Skeletal muscle tissue (tissue), 4 donors: Measurements from ENCODE around the gene TOR2A. TPM values are rescaled to one million over a fixed set of nuclear protein-coding genes. Genes with fewer than 3 reads are reported as not detected.

ENCODE experiments used
- H3K27ac ChIP-seq: one replicate; pipeline ENCODE4 v1.7.0; 2013; ENCODE audit warnings: mild to moderate bottlenecking, low read depth, low read length, inconsistent platforms
- H3K27me3 ChIP-seq, 3 donors: one replicate each; pipeline ENCODE4 v1.7.0; 2013; ENCODE audit warnings: low read length in 3 of 3; ENCODE audit not compliant: control insufficient read depth in 3 of 3, insufficient read depth in 3 of 3
- H3K36me3 ChIP-seq, 3 donors: one replicate each; pipeline ENCODE4 v1.7.0; 2013; ENCODE audit warnings: low read length in 3 of 3; ENCODE audit not compliant: control insufficient read depth in 3 of 3, insufficient read depth in 3 of 3
- H3K4me1 ChIP-seq, 3 donors: one replicate each; pipeline ENCODE4 v1.7.0; 2013; ENCODE audit warnings: low read length in 3 of 3, mild to moderate bottlenecking in 3 of 3; ENCODE audit not compliant: control insufficient read depth in 3 of 3, insufficient read depth in 3 of 3
- H3K4me3 ChIP-seq, 3 donors: one replicate each; pipeline ENCODE4 v1.7.0; 2013; ENCODE audit warnings: low read length in 3 of 3
- H3K9ac ChIP-seq, 3 donors: one replicate each; pipeline ENCODE4 v1.7.0; 2013; ENCODE audit warnings: low read length in 3 of 3, mild to moderate bottlenecking in 3 of 3, moderate library complexity in 2 of 3, low read depth in 1 of 3
- H3K9me3 ChIP-seq, 3 donors: one replicate each; pipeline ENCODE4 v1.7.0; 2013; ENCODE audit warnings: low read length in 3 of 3; ENCODE audit not compliant: control insufficient read depth in 3 of 3
- total RNA-seq: library from RNA; depleted of rRNA; stranded (reverse); fragments of >200 nt; gene quantifications from one replicate; pipeline ENCODE4 v1.2.3, GENCODE V29; 2014
- donor health status: Osteomylitis.

TOR2A gene
- total RNA-seq, 1 donor from 2014 or later, result 2.6 TPM

DNA sequence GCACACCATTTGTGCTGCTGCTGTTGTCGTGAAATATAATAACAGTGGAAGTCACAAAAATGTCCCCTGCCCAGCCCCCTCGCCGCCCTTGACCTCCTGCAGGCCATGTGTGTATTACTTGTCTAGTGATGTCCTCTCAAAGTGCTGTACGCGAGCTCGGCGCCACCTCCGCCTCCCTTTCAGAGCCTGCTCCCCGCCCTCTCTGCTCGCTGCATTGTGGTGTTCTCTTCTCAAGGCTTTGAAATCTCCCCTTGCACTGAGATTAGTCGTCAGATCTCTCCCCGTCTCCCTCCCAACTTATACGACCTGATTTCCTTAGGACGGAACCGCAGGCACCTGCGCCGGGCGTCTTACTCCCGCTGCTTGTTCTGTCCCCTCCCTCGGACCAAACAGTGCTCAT is 43.0 kb downstream of the TOR2A start:
- Histone ChIP-seq H3K27ac (no peak overlapping the region), H3K4me1 (no peaks in the 10 kb centered on the region), H3K9ac (no peak overlapping the region), H3K4me3 (no peak overlapping the region), H3K9me3 (no peaks in the 10 kb centered on the region), H3K27me3 (no peaks in the 10 kb centered on the region), H3K36me3 (peaks cover 8 to 27% (median 16%) of the 10 kb centered on the region in 3 donors)

- peaks cover 8 to 27% (median 16%) of the 10 kb centered on the region in 3 donors for H3K36me3 ChIP-seq
- no peaks in the 10 kb centered on the region for H3K9me3 ChIP-seq
- peaks cover 0 to 7% (median 7%) of the 10 kb centered on the region in 3 donors for H3K4me1 ChIP-seq
- no peak overlapping the region for H3K27ac ChIP-seq
- H3K9ac ChIP-seq, result no peak overlapping the region
- H3K4me3 ChIP-seq, result no peak overlapping the region
- no peaks in the 10 kb centered on the region for H3K27me3 ChIP-seq
Observed at GRCh38 chr9:127690735-127691134, 44.4 kb downstream of the TOR2A start.

DNA sequence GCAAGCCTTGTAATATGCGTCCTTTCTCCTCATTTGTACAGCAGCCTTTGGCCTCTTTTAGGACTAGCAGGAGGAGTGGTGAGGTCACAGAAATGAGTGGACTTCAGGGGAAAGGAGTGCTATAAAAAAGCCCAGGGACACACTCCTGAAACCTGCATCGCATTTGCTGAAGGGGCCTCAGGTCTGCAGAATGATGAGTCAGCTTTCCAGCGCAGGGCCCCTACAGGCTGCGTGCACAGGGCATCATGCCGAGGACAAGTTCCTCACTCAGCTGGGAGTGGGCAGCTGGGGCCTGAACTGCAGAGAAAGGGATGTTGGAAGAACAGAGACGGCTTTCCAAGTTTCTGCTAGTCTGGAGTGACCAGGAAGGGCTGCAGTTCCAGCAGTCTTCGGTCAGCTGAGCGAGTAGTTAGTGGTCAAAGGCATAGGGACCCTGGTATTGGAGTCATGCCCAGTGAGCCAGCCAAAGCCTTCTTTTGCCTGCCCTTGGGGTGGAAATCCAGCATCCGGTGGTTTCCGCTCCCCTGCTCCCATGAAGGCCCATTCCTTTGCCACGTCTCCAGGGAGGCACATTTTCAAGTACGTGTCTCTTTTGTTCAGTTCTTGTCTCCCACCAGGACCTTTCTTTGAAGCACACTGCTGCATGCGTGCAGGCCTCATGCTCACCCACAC is 45.6 kb downstream of the TOR2A start:
- peaks cover 0 to 7% (median 7%) of the 10 kb centered on the region in 3 donors for H3K4me1 ChIP-seq
- no peak overlapping the region for H3K27ac ChIP-seq
- no peaks in the 10 kb centered on the region for H3K9me3 ChIP-seq
- no peaks in the 10 kb centered on the region for H3K27me3 ChIP-seq
- H3K9ac ChIP-seq, result no peak overlapping the region
- H3K36me3 ChIP-seq, result peaks cover 8 to 27% (median 20%) of the 10 kb centered on the region in 3 donors
- H3K4me3 ChIP-seq, result no peak overlapping the region

DNA sequence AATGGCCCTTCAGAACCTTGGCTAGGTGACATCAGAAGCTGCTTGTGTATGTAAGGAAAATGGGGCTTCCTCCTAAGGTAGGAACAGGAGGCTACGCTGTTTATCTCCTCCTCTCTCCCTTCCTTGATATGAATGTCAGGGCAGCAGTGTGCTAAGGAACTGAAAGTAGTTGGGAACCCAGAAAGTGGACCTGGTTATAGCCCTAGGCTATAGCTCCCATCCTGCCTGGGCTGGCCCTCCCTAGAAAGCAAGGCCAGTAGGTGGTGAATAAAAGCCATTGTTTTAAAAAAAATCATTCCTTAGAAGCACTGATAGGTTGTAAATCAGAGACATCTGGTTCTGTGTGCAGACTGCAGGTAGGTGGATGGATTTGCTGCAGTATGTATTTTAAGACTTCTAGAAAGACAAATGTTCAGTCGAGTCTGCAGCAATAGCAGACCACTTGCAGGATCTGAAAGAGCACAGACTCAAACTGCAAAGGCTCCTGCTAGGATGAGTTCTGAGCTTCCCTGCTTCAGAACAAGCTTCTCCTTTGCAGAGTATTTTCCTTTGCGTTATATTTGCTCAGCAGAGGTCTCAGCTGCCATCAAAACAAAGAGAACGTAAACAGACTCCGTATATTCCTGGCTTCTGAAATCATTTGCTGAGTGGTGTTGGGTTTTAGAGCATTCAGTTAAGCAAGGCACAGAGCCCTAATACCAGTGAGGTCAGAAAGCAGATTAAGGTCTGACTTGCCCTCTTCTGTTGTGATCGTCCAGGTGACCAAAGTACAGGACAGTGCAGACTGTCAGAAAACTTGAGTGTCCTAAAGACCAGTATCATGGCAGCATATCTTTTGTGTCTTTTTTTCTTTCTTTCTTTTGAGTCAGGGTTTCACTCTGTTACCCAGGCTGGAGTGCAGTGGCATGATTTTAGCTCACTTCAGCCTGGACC is 48.4 kb downstream of the TOR2A start:
- peaks cover 20 to 46% (median 22%) of the 10 kb centered on the region in 3 donors for H3K36me3 ChIP-seq
- H3K27ac ChIP-seq, result no peak overlapping the region
- no peaks in the 10 kb centered on the region for H3K9me3 ChIP-seq
- H3K9ac ChIP-seq, result peak overlapping the region in 1 of 3 donors; percentile 37
- peaks cover 18 to 30% (median 28%) of the 10 kb centered on the region in 3 donors for H3K4me1 ChIP-seq
- H3K4me3 ChIP-seq, result no peak overlapping the region
- no peaks in the 10 kb centered on the region for H3K27me3 ChIP-seq

DNA sequence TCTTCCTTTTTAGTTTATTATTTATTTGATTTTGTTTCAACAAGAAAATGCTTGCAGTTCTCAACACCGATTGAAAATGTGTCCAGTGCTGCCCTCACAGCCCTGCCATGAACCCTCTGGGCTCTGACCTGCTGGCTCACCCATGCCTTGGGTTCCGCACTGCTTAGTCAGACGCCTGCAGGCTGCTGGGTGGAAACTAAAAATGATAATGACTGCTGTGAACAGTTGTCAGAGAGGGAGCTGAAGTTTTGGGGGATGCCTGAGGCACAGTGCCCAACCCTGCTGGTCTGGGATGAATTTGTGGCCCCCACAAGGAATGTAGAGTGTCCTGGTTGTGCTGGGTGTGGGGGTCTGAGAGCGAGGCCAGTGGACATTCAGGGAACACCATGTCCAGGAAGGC is 50.5 kb downstream of the TOR2A start:
- no peaks in the 10 kb centered on the region for H3K27me3 ChIP-seq
- no peak overlapping the region for H3K9ac ChIP-seq
- H3K36me3 ChIP-seq, result peaks cover 23 to 47% (median 27%) of the 10 kb centered on the region in 3 donors
- H3K4me3 ChIP-seq, result no peak overlapping the region
- no peak overlapping the region for H3K27ac ChIP-seq
- no peaks in the 10 kb centered on the region for H3K9me3 ChIP-seq
- peaks cover 18 to 31% (median 31%) of the 10 kb centered on the region in 3 donors for H3K4me1 ChIP-seq

DNA sequence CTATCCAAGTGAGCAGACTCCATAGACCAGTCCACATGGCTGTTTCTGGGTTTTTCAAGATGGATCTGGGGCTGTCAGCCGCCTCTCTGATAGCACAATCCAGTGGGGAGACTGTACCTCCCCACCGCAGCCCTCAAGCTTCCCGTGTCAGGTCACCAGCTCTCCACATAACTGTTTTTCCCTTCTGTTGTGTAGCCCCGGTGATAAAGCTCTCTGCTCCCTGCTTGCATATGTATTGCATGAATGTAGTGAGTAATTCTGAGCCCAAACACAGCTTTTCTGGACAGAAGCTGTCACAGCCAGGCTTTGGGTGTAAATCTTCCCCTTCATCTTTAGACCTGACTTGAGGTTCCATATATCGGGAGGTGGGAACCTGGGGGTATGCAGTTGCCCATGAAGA is 51.4 kb downstream of the TOR2A start:
- Histone ChIP-seq H3K4me1 (peaks cover 18 to 31% (median 31%) of the 10 kb centered on the region in 3 donors), H3K36me3 (peaks cover 21 to 48% (median 28%) of the 10 kb centered on the region in 3 donors), H3K27me3 (no peaks in the 10 kb centered on the region), H3K9me3 (no peaks in the 10 kb centered on the region), H3K4me3 (no peak overlapping the region), H3K27ac (peak overlapping the region; percentile 69), H3K9ac (peak overlapping the region in 2 of 3 donors; percentile 8 to 75)

- Histone ChIP-seq H3K9ac (peak overlapping the region in 1 of 3 donors; percentile 75), H3K9me3 (no peaks in the 10 kb centered on the region), H3K27ac (peak overlapping the region; percentile 69), H3K36me3 (peaks cover 25 to 52% (median 35%) of the 10 kb centered on the region in 3 donors), H3K4me1 (peaks cover 18 to 31% (median 31%) of the 10 kb centered on the region in 3 donors), H3K4me3 (peak overlapping the region in 2 of 3 donors; percentile 1 to 47), H3K27me3 (no peaks in the 10 kb centered on the region)
Observed at GRCh38 chr9:127682351-127683136, 52.5 kb downstream of the TOR2A start.

Other genes starting within 250 kb of the TOR2A start
- 5.2 TPM for gene STXBP1, start 123.0 kb downstream of the TOR2A start, total RNA-seq
- not detected for gene CFAP157, start 28.3 kb downstream of the TOR2A start, total RNA-seq
- gene PTRH1, start 19.6 kb downstream of the TOR2A start, total RNA-seq, result 8.4 TPM
- gene TTC16, start 19.2 kb downstream of the TOR2A start, total RNA-seq, result not detected
- 15.1 TPM for gene SH2D3C, start 43.4 kb upstream of the TOR2A start, total RNA-seq
- 33.4 TPM for gene CDK9, start 50.7 kb upstream of the TOR2A start, total RNA-seq
- gene FPGS, start 67.6 kb upstream of the TOR2A start, total RNA-seq, result 41.2 TPM
- 9.4 TPM for gene ENG, start 119.4 kb upstream of the TOR2A start, total RNA-seq
- 359 TPM for gene AK1, start 142.4 kb upstream of the TOR2A start, total RNA-seq
- 33.9 TPM for gene ST6GALNAC6, start 164.3 kb upstream of the TOR2A start, total RNA-seq
- gene ST6GALNAC4, start 181.7 kb upstream of the TOR2A start, total RNA-seq, result 23.5 TPM
- gene PIP5KL1, start 195.5 kb upstream of the TOR2A start, total RNA-seq, result not detected
- 7.3 TPM for gene DPM2, start 202.6 kb upstream of the TOR2A start, total RNA-seq
- gene EEIG1, start 245.7 kb upstream of the TOR2A start, total RNA-seq, result 8.9 TPM